GM12872 (cell line): ENCODE results near the gene YAF2.

ENCODE experiments used
- CTCF ChIP-seq: IDR thresholded peaks from 3 replicates; pipeline ENCODE4 v1.5.1; 2011; ENCODE audit warnings: low read depth, mild to moderate bottlenecking, low read length, moderate library complexity; ENCODE audit not compliant: insufficient read depth

Gene YAF2

DNA sequence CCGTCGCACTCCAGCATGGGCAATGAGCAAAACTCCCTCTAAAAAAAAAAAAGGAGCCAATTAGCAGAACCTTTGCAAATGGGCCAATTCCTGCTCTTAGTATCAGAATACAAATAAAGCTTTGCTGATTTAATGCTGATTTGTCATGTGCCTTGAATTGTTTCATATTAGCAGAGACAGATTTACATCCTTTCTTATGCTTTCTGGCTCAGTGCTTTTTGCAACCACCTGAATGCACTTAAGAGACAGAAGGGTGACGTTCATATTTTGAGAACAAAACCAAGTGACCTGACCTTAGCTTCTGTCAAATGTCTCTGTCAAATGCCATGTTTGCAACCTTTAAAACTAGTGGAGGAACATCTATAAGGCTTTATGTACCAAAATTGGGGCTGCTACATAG, 43.8 kb upstream of the YAF2 start:
- TF ChIP-seq CTCF, result no peak

GRCh38 chr12:42281278-42281677, 43.2 kb upstream of the YAF2 start:
- TF ChIP-seq CTCF, result no peak

DNA sequence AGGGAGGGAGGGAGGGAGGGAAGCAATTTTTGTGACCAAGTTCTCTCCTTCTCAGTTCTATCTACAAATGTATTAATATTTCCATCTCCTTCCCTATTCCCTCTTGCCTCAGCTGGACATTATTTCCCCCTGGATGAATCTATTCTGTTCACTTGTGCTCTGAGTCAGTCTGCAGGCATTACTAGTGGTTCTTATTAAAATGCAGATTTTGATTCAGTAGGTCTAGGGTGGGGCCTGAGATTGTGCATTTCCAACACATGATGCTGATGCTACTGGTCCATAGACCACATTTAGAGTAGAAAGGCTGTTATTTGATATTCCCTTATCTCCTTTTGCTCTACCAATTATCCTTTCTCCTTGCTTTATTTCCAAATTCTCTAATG, 40.1 kb upstream of the YAF2 start:
- TF ChIP-seq CTCF, result no peak

DNA sequence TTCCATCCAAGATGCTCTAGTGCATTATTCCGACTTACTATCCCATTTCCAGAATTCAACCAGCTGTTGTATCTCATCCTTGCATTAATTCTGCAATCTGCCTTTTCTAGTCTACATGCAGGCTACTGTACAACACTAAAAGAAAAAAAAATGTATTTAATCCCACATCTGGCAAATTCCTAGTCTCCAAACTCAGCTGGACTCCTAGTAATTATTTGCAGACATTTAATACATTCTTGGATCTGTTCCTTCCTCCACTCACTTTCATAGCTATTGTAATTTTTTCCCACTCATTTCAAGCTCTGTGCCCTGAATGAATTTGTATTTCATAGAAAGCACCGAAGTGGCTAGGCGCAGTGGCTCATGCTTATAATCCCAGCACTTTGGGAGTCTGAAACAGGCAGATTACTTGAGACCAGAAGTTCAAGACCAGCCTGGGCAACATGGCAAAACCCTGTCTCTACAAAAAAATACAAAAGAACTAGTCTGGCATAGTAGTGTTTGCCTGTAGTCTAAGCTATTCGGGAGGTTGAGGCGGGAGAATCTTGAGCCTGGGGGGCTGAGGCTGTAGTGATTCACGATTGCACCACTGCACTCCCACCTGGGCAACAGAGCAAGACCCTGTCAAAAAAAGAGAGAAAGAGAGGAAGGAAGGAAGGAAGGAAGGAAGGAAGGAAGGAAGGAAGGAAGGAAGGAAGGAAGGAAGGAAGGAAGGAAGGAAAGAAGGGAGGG, 39.5 kb upstream of the YAF2 start:
- TF ChIP-seq CTCF, result no peak

GRCh38 chr12:42275499-42275898, 37.5 kb upstream of the YAF2 start:
- no peak for TF ChIP-seq CTCF

DNA sequence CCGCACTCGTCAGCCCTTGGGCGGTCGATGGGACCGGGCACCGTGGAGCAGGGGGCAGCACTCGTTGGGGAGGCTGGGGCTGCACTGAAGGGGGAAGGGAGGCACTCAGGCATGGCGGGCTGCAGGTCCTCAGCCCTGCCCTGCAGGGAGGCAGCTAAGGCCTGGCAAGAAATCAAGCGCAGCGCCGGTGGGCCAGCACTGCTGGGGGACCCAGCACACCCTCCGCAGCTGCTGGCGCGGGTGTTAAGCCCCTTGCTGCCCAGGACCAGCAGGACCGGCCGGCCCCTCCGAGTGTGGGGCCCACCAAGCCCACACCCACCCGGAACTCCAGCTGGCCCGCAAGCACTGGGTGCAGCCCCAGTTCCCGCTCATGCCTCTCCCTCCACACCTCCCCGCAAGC, 35.7 kb upstream of the YAF2 start:
- TF ChIP-seq CTCF, result no peak

GRCh38 chr12:42270596-42270995, 32.5 kb upstream of the YAF2 start:
- no peak for TF ChIP-seq CTCF
